Osteocyte (in vitro differentiated cells): ENCODE results near the gene RB1. TPM values are rescaled to one million over a fixed set of nuclear protein-coding genes. Genes with fewer than 3 reads are reported as not detected.

Experiments used
- DNase-seq: peaks from one replicate; pipeline ENCODE4 v3.0.0; 2021; ENCODE audit warnings: mixed read lengths; ENCODE audit not compliant: unreplicated experiment; ENCODE audit errors: extremely low spot score
- H3K27ac Mint-ChIP-seq: one replicate; pipeline ENCODE4 v1.8.0; 2021; ENCODE audit warnings: mild to moderate bottlenecking, mixed read lengths; ENCODE audit not compliant: unreplicated experiment
- H3K27me3 Mint-ChIP-seq: one replicate; pipeline ENCODE4 v1.8.0; 2021; ENCODE audit warnings: mixed read lengths; ENCODE audit not compliant: unreplicated experiment
- H3K36me3 Mint-ChIP-seq: one replicate; pipeline ENCODE4 v1.8.0; 2021; ENCODE audit warnings: mixed read lengths; ENCODE audit not compliant: unreplicated experiment
- H3K4me1 Mint-ChIP-seq: one replicate; pipeline ENCODE4 v1.8.0; 2021; ENCODE audit warnings: mixed read lengths; ENCODE audit not compliant: unreplicated experiment
- H3K4me3 Mint-ChIP-seq: one replicate; pipeline ENCODE4 v1.8.0; 2021; ENCODE audit warnings: mild to moderate bottlenecking, moderate library complexity, mixed read lengths; ENCODE audit not compliant: unreplicated experiment
- H3K9me3 Mint-ChIP-seq: one replicate; pipeline ENCODE4 v1.8.0; 2021; ENCODE audit warnings: mixed read lengths; ENCODE audit not compliant: unreplicated experiment
- total RNA-seq: library from RNA; stranded (reverse); gene quantifications from 2 replicates; pipeline ENCODE4 v1.2.1, GENCODE V29; 2021
- TF ChIP-seq, protein P1 (sequence below): fragments of 200-600 bp; sonication (generic); IDR thresholded peaks from 2 replicates; pipeline ENCODE4 v1.5.0; 2021; ENCODE audit warnings: antibody characterized with exemption, mild to moderate bottlenecking, moderate library complexity

RB1 gene
- total RNA-seq, 1 donor from 2014 or later = 42.3 TPM

DNA sequence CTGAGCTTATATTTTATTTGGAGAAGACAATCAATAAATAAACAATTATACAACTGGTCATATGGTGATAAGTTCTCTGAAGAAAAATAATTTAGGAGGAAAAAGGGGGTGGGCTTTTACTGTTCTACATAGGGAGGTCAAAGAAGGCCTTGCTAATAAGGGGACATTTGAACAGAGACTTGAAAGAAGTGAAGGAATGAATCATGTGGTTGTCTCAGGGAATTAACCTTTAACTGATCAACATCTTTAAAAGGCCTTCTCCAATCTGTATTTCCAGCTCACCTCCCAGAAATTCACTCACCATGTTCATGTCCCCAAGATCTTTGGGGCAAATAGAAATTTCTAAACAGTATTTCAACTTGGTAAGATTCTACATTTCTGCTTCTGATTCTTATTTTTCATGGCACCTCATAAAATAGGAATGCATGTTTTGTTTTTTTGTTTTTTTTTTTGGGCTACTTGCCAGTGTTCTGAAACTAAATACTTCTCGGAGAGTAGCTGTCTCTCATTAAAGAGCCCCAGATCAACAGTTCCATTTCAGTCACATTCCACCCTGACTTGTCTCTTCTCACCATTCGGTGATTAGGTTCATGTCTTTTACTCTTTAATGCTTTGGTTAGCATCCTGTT, 128.6 kb downstream of the RB1 start:
- Mint-ChIP-seq H3K4me1 (peaks cover 40% of the 10 kb centered on the region), H3K36me3 (peaks cover 4% of the 10 kb centered on the region), H3K4me3 (peak overlapping the region; percentile 39), H3K27me3 (no peaks in the 10 kb centered on the region), H3K9me3 (no peaks in the 10 kb centered on the region), H3K27ac (peak overlapping the region; percentile 86)
- DNase-seq = no peak
- TF ChIP-seq, protein P1, sequence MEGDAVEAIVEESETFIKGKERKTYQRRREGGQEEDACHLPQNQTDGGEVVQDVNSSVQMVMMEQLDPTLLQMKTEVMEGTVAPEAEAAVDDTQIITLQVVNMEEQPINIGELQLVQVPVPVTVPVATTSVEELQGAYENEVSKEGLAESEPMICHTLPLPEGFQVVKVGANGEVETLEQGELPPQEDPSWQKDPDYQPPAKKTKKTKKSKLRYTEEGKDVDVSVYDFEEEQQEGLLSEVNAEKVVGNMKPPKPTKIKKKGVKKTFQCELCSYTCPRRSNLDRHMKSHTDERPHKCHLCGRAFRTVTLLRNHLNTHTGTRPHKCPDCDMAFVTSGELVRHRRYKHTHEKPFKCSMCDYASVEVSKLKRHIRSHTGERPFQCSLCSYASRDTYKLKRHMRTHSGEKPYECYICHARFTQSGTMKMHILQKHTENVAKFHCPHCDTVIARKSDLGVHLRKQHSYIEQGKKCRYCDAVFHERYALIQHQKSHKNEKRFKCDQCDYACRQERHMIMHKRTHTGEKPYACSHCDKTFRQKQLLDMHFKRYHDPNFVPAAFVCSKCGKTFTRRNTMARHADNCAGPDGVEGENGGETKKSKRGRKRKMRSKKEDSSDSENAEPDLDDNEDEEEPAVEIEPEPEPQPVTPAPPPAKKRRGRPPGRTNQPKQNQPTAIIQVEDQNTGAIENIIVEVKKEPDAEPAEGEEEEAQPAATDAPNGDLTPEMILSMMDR = no peak

DNA sequence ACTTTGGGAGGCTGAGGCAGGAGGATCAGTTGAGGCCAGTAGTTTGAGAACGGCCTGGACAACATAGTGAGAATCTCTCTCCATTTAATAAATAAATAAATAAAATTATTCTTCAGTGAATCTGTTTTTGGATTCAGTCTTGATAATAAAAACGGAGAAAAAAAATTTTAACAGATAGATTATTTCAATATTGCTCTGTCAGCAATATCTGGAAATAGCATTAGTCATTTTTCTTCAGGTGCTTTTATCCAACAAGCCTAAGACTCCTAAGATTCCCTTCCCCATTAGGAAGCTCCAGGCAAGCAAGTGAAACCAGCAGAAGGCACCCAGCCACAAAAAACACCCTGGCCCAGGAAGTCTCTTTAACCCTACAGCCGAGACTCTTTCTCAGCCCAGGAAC, 130.6 kb downstream of the RB1 start:
- H3K4me1 Mint-ChIP-seq = peaks cover 39% of the 10 kb centered on the region
- no peak overlapping the region for H3K4me3 Mint-ChIP-seq
- no peaks in the 10 kb centered on the region for H3K27me3 Mint-ChIP-seq
- peaks cover 2% of the 10 kb centered on the region for H3K36me3 Mint-ChIP-seq
- DNase-seq = no peak
- no peak overlapping the region for H3K27ac Mint-ChIP-seq
- TF ChIP-seq, protein P1 = no peak
- H3K9me3 Mint-ChIP-seq = no peaks in the 10 kb centered on the region

DNA sequence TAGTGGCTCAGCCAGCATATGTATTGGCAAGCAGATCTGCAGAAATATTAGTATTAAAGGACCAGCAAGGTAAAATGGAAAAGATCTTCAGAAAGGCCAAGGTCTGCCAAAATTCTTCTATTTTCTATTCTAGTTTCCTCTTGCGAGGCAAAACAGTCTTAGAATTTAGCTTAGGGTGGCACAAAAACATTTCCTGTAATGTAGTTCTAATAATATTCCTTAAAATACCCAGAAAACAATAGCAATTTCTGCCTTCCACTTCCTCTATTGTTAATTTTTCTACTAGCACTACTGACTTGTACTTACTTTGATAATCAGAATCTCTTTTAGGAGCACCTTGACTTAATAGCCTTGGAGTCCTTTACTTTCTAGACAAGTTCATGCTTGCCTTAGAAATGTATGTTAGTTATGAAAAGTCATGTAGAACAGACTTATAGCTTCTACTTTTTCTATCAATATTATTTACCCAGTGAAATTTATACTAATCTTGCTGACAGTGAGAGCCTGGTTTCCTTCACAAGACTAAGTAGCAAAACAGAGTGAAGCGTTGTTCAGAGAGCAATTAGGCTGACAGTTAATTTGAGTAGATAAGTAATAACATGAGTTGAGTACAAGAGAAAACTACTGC, 133.2 kb downstream of the RB1 start:
- TF ChIP-seq, protein P1 = no peak
- Mint-ChIP-seq H3K4me1 (peaks cover 20% of the 10 kb centered on the region), H3K27me3 (no peaks in the 10 kb centered on the region), H3K4me3 (no peak overlapping the region), H3K27ac (no peak overlapping the region), H3K9me3 (no peaks in the 10 kb centered on the region), H3K36me3 (peaks cover 2% of the 10 kb centered on the region)
- no peak for DNase-seq

DNA sequence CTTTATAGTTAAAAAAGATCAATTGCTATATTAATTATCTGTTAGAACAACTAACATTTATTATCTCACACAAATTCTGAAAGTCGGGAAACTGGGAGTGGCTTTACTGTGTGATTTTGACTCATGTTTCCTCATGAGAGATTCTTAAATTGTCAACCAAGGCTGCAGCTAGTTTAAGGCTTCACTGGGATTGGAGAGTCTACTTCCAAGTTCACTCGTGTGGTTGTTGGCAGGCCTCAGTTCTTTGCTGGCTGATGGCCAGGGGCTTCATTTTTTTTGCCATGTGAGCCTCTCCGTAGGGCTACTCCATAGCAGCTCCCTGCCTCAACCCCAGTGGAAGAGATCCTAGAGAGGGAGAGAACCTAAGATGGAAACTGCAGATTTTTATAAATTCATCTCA, 133.8 kb downstream of the RB1 start:
- TF ChIP-seq, protein P1 = no peak
- no peaks in the 10 kb centered on the region for H3K9me3 Mint-ChIP-seq
- no peaks in the 10 kb centered on the region for H3K27me3 Mint-ChIP-seq
- H3K36me3 Mint-ChIP-seq = peaks cover 2% of the 10 kb centered on the region
- DNase-seq = no peak
- no peak overlapping the region for H3K4me3 Mint-ChIP-seq
- H3K27ac Mint-ChIP-seq = peak overlapping the region; percentile 41
- H3K4me1 Mint-ChIP-seq = peaks cover 14% of the 10 kb centered on the region

DNA sequence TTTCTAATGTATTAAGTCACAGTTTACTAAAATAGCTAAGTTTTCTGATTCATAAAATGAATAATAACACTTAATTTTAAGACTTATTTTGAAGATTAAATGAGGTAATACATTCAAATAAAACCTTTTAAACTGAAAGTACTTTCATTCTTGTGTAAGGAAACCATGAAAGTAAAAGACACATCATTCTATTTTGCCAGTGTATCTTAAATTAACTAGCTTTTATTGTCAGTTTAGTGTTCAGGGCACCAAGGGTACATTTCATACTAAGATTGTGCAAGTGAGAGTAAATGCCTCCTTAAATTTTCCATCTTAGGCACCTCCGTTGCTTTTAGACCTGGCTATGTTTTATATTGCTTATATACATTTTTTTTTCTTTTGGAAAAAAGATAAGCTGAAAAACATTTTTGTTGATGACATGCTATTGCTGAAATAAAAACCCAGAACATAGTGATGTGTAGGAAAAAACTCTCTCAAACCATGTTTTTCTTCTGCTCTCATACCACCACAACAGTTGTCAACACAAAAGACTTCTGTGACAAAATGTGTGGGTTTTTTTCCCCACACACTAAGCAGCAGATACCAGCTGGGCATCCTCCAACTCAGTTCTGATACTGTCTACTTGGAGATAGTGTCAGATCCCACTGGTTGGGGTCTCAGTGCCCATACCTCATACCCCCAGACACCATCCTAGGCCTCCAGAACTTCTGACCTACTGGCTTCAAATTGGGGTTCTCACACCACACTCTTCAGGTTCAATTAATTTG, 140.1 kb downstream of the RB1 start:
- no peak overlapping the region for H3K4me3 Mint-ChIP-seq
- H3K36me3 Mint-ChIP-seq = peaks cover 4% of the 10 kb centered on the region
- H3K27me3 Mint-ChIP-seq = no peaks in the 10 kb centered on the region
- no peaks in the 10 kb centered on the region for H3K9me3 Mint-ChIP-seq
- TF ChIP-seq, protein P1 = no peak
- H3K4me1 Mint-ChIP-seq = peaks cover 6% of the 10 kb centered on the region
- DNase-seq = no peak
- H3K27ac Mint-ChIP-seq = no peak overlapping the region
